Osteoblast (primary cell): ENCODE measurements around the gene C2CD2. TPM values are rescaled to one million over a fixed set of nuclear protein-coding genes. Genes with fewer than 3 reads are reported as not detected.
A peak's percentile ranks its signal among the peaks of the same experiment; 100 is the strongest.

Source experiments
- DNase-seq: peaks from one replicate; pipeline ENCODE4 v3.0.0; 2011; ENCODE audit warnings: low spot score, mixed read lengths; ENCODE audit not compliant: insufficient read length; ENCODE audit errors: missing footprints
- H2AFZ ChIP-seq: 2 replicates; pipeline ENCODE4 v1.6.0; 2011; ENCODE audit warnings: mild to moderate bottlenecking, low read length
- H3K27ac ChIP-seq: 2 replicates; pipeline ENCODE4 v1.5.1; 2011; ENCODE audit warnings: mild to moderate bottlenecking, low read depth, low read length, moderate library complexity
- H3K27me3 ChIP-seq: 2 replicates; pipeline ENCODE4 v1.6.0; 2012; ENCODE audit warnings: mild to moderate bottlenecking, control low read depth, inconsistent platforms, low read length, moderate library complexity; ENCODE audit not compliant: insufficient read depth
- H3K36me3 ChIP-seq: 2 replicates; pipeline ENCODE4 v1.5.1; 2011; ENCODE audit warnings: mild to moderate bottlenecking, low read length, control low read depth, moderate library complexity; ENCODE audit not compliant: insufficient read depth
- H3K4me1 ChIP-seq: 2 replicates; pipeline ENCODE4 v1.5.1; 2011; ENCODE audit warnings: mild to moderate bottlenecking, low read length, control low read depth, moderate library complexity; ENCODE audit not compliant: insufficient read depth
- H3K4me2 ChIP-seq: 2 replicates; pipeline ENCODE4 v1.6.0; 2011; ENCODE audit warnings: mild to moderate bottlenecking, low read length; ENCODE audit not compliant: insufficient read depth
- H3K4me3 ChIP-seq: fragments of 200-600 bp; sonication (generic); 3 replicates; pipeline ENCODE4 v1.5.1; 2012; ENCODE audit warnings: mild to moderate bottlenecking, low read length, inconsistent platforms; ENCODE audit not compliant: insufficient read depth
- H3K79me2 ChIP-seq: 2 replicates; pipeline ENCODE4 v1.6.0; 2012; ENCODE audit warnings: mild to moderate bottlenecking, low read length, control low read depth, inconsistent platforms; ENCODE audit not compliant: insufficient read depth
- H3K9me3 ChIP-seq: 2 replicates; pipeline ENCODE4 v1.5.1; 2011; ENCODE audit warnings: low read depth, low read length, control low read depth
- H4K20me1 ChIP-seq: 2 replicates; pipeline ENCODE4 v1.6.0; 2012; ENCODE audit warnings: mild to moderate bottlenecking, low read length, control low read depth; ENCODE audit not compliant: insufficient read depth
- CTCF ChIP-seq: IDR thresholded peaks from 2 replicates; pipeline ENCODE4 v1.5.1; 2011; ENCODE audit warnings: mild to moderate bottlenecking, low read depth, low read length, moderate library complexity; ENCODE audit errors: extremely low read depth
- total RNA-seq: library from RNA; depleted of rRNA; stranded (reverse); fragments of >200 nt; gene quantifications from 2 replicates; pipeline ENCODE4 v1.2.3, GENCODE V29; 2012

The C2CD2 gene
- total RNA-seq, 1 donor, result 40.9 TPM

GRCh38 chr21:41932576-41933312, 21.1 kb downstream of the C2CD2 start:
- Histone ChIP-seq H4K20me1 (no peaks in the 10 kb centered on the region), H3K79me2 (peaks cover 26% of the 10 kb centered on the region), H3K27ac (peak overlapping the region; percentile 87), H3K4me3 (peak overlapping the region; percentile 30), H3K4me1 (peaks cover 26% of the 10 kb centered on the region), H3K27me3 (no peaks in the 10 kb centered on the region), H3K9me3 (no peaks in the 10 kb centered on the region), H3K4me2 (peak overlapping the region; percentile 83), H3K36me3 (peaks cover 3% of the 10 kb centered on the region), H2AFZ (no peak overlapping the region)
- DNase-seq, result no peak
- TF ChIP-seq CTCF, result no peak

GRCh38 chr21:41932191-41932575, 21.6 kb downstream of the C2CD2 start:
- Histone ChIP-seq H3K4me1 (peaks cover 27% of the 10 kb centered on the region), H3K4me3 (peak overlapping the region; percentile 30), H2AFZ (no peak overlapping the region), H3K9me3 (no peaks in the 10 kb centered on the region), H4K20me1 (no peaks in the 10 kb centered on the region), H3K27me3 (no peaks in the 10 kb centered on the region), H3K27ac (peak overlapping the region; percentile 87), H3K79me2 (peaks cover 27% of the 10 kb centered on the region), H3K36me3 (peaks cover 3% of the 10 kb centered on the region), H3K4me2 (peak overlapping the region; percentile 83)
- peak; percentile 55 for TF ChIP-seq CTCF
- DNase-seq, result peak; percentile 90

- no peaks in the 10 kb centered on the region for H4K20me1 ChIP-seq
- no peaks in the 10 kb centered on the region for H3K27me3 ChIP-seq
- H3K4me2 ChIP-seq, result no peak overlapping the region
- no peak overlapping the region for H2AFZ ChIP-seq
- no peak for DNase-seq
- TF ChIP-seq CTCF, result no peak
- H3K4me1 ChIP-seq, result peaks cover 38% of the 10 kb centered on the region
- peaks cover 34% of the 10 kb centered on the region for H3K79me2 ChIP-seq
- H3K9me3 ChIP-seq, result no peaks in the 10 kb centered on the region
- H3K27ac ChIP-seq, result peak overlapping the region; percentile 62
- H3K4me3 ChIP-seq, result no peak overlapping the region
- peaks cover 3% of the 10 kb centered on the region for H3K36me3 ChIP-seq
Observed at GRCh38 chr21:41931041-41931451, 22.8 kb downstream of the C2CD2 start.

- H3K4me1 ChIP-seq, result peaks cover 56% of the 10 kb centered on the region
Observed at GRCh38 chr21:41929248-41929647, 24.6 kb downstream of the C2CD2 start.

More at GRCh38 chr21:41929248-41929647, 24.6 kb downstream of the C2CD2 start:
- Histone ChIP-seq H3K27me3 (no peaks in the 10 kb centered on the region), H3K79me2 (peaks cover 28% of the 10 kb centered on the region), H3K36me3 (peaks cover 3% of the 10 kb centered on the region), H2AFZ (no peak overlapping the region), H3K4me3 (no peak overlapping the region), H3K4me2 (no peak overlapping the region), H4K20me1 (no peaks in the 10 kb centered on the region), H3K9me3 (no peaks in the 10 kb centered on the region), H3K27ac (peak overlapping the region; percentile 70)
- TF ChIP-seq CTCF, result no peak
- no peak for DNase-seq
